WTC11 (cell line): ENCODE data around the gene FAM120AOS. TPM values are rescaled to one million over a fixed set of nuclear protein-coding genes. Genes with fewer than 3 reads are reported as not detected.

ENCODE experiments used
- ATAC-seq: fragments of 200-7000 bp; cut with Tn5 transposase; 2 replicates; pipeline ENCODE4 v1.10.0; 2021; ENCODE audit warnings: mild to moderate bottlenecking, moderate library complexity
- CTCF ChIA-PET: fragments of 300-600 bp; sonication (Branson Sonifier 250); formaldehyde crosslinking; loops from one replicate; lab custom pipeline; 2021; ENCODE audit warnings: antibody characterized with exemption; lab: Charles Lee
- POLR2A ChIA-PET: fragments of 350-600 bp; sonication (Branson Sonifier 250); formaldehyde crosslinking; loops from one replicate; lab custom pipeline; 2021; ENCODE audit warnings: antibody characterized with exemption; lab: Charles Lee
- DNase-seq: peaks from one replicate; pipeline ENCODE4 v3.0.0; 2021; ENCODE audit warnings: low spot score
- H3K27ac Mint-ChIP-seq: 2 replicates; pipeline ENCODE4 v1.8.0; 2021; ENCODE audit warnings: mixed read lengths
- H3K27me3 Mint-ChIP-seq: 2 replicates; pipeline ENCODE4 v1.8.0; 2021; ENCODE audit warnings: low read depth, mild to moderate bottlenecking, moderate library complexity, mixed read lengths
- H3K36me3 Mint-ChIP-seq: 2 replicates; pipeline ENCODE4 v1.8.0; 2021; ENCODE audit warnings: mixed read lengths
- H3K4me1 Mint-ChIP-seq: 2 replicates; pipeline ENCODE4 v1.8.0; 2022; ENCODE audit warnings: mixed read lengths
- H3K4me3 Mint-ChIP-seq: 2 replicates; pipeline ENCODE4 v1.8.0; 2021; ENCODE audit warnings: mild to moderate bottlenecking, moderate library complexity, mixed read lengths
- H3K9me3 Mint-ChIP-seq: 2 replicates; pipeline ENCODE4 v1.8.0; 2021; ENCODE audit warnings: mixed read lengths
- ELF4 ChIP-seq: sonication (generic); formaldehyde crosslinking; IDR thresholded peaks from 2 replicates; pipeline ENCODE4 v1.8.1; 2022; ENCODE audit warnings: low read depth, mild to moderate bottlenecking, moderate library complexity, missing genetic modification reagents
- KAT7 ChIP-seq: sonication (generic); formaldehyde crosslinking; IDR thresholded peaks from 2 replicates; pipeline ENCODE4 v1.8.1; 2023; ENCODE audit warnings: missing genetic modification reagents, mild to moderate bottlenecking, borderline replicate concordance
- MYBL2 ChIP-seq: sonication (generic); formaldehyde crosslinking; IDR thresholded peaks from 2 replicates; pipeline ENCODE4 v1.8.1; 2023; ENCODE audit warnings: mild to moderate bottlenecking, moderate library complexity, missing genetic modification reagents
- NR1H2 ChIP-seq: sonication (generic); formaldehyde crosslinking; IDR thresholded peaks from 2 replicates; pipeline ENCODE4 v1.9.0; 2021; ENCODE audit warnings: mild to moderate bottlenecking, moderate library complexity, missing genetic modification reagents
- OVOL2 ChIP-seq: fragments of 250-450 bp; sonication (Bioruptor Pico); IDR thresholded peaks from 2 replicates; pipeline ENCODE4 v1.9.0; 2021; ENCODE audit warnings: mild to moderate bottlenecking, borderline replicate concordance
- SMAD3 ChIP-seq: sonication (generic); formaldehyde crosslinking; IDR thresholded peaks from 2 replicates; pipeline ENCODE4 v1.8.0; 2022; ENCODE audit warnings: missing genetic modification reagents, mild to moderate bottlenecking, borderline replicate concordance
- STAT6 ChIP-seq: sonication (generic); formaldehyde crosslinking; conservative IDR thresholded peaks from 2 replicates; pipeline ENCODE4 v1.8.1; 2023; ENCODE audit warnings: mild to moderate bottlenecking, low read depth, missing genetic modification reagents, moderate library complexity
- TEAD4 ChIP-seq: sonication (generic); formaldehyde crosslinking; IDR thresholded peaks from 2 replicates; pipeline ENCODE4 v1.8.0; 2022; ENCODE audit warnings: mild to moderate bottlenecking, missing genetic modification reagents
- TP53 ChIP-seq: sonication (generic); formaldehyde crosslinking; IDR thresholded peaks from 2 replicates; pipeline ENCODE4 v1.8.1; 2023; ENCODE audit warnings: mild to moderate bottlenecking, missing genetic modification reagents
- ZNF219 ChIP-seq: sonication (generic); formaldehyde crosslinking; IDR thresholded peaks from 2 replicates; pipeline ENCODE4 v1.8.0; 2023; ENCODE audit warnings: missing genetic modification reagents, mild to moderate bottlenecking, borderline replicate concordance
- ZNF423 ChIP-seq: fragments of 250-450 bp; sonication (Bioruptor Pico); IDR thresholded peaks from 2 replicates; pipeline ENCODE4 v2.1.2; 2022; ENCODE audit warnings: mild to moderate bottlenecking, moderate library complexity
- total RNA-seq: library from RNA; stranded (reverse); gene quantifications from 3 replicates; pipeline ENCODE4 v1.2.3, GENCODE V29; 2021
- TF ChIP-seq, protein P1 (sequence below): sonication (generic); formaldehyde crosslinking; IDR thresholded peaks from 2 replicates; pipeline ENCODE4 v1.8.1; 2022; ENCODE audit warnings: low read depth, missing genetic modification reagents, borderline replicate concordance
- TF ChIP-seq, protein P2 (sequence below): sonication (generic); formaldehyde crosslinking; IDR thresholded peaks from 2 replicates; pipeline ENCODE4 v1.8.1; 2023; ENCODE audit warnings: mild to moderate bottlenecking, missing genetic modification reagents
- TF ChIP-seq, protein P3 (sequence below): sonication (generic); formaldehyde crosslinking; IDR thresholded peaks from 2 replicates; pipeline ENCODE4 v1.8.1; 2022; ENCODE audit warnings: missing genetic modification reagents, borderline replicate concordance
- TF ChIP-seq, protein P4 (sequence below): sonication (generic); formaldehyde crosslinking; IDR thresholded peaks from 2 replicates; pipeline ENCODE4 v1.8.0; 2022; ENCODE audit warnings: missing genetic modification reagents
- TF ChIP-seq, protein P5 (sequence below): fragments of 250-450 bp; sonication (Bioruptor Pico); IDR thresholded peaks from 2 replicates; pipeline ENCODE4 v1.9.0; 2021; ENCODE audit warnings: mild to moderate bottlenecking
- TF ChIP-seq, protein P6 (sequence below): sonication (generic); formaldehyde crosslinking; IDR thresholded peaks from 2 replicates; pipeline ENCODE4 v1.8.0; 2023; ENCODE audit warnings: missing genetic modification reagents
- TF ChIP-seq, protein P7 (sequence below): sonication (generic); formaldehyde crosslinking; IDR thresholded peaks from 2 replicates; pipeline ENCODE4 v1.8.1; 2022; ENCODE audit warnings: mild to moderate bottlenecking, moderate library complexity, missing genetic modification reagents

Gene FAM120AOS
- total RNA-seq, 1 experiment from 2014 or later, result 44.4 TPM

- ATAC-seq, result no peak
Measured at GRCh38 chr9:93398471-93398870, 54.9 kb downstream of the FAM120AOS start.

More at GRCh38 chr9:93398471-93398870, 54.9 kb downstream of the FAM120AOS start:
- Mint-ChIP-seq H3K27me3 (peaks cover 20% of the 10 kb centered on the region), H3K4me3 (no peak overlapping the region), H3K9me3 (no peaks in the 10 kb centered on the region), H3K36me3 (no peaks in the 10 kb centered on the region), H3K4me1 (no peaks in the 10 kb centered on the region), H3K27ac (no peak overlapping the region)
- ChIA-PET CTCF (no interaction called here), POLR2A (no interaction called here)
- TF ChIP-seq, protein P1, sequence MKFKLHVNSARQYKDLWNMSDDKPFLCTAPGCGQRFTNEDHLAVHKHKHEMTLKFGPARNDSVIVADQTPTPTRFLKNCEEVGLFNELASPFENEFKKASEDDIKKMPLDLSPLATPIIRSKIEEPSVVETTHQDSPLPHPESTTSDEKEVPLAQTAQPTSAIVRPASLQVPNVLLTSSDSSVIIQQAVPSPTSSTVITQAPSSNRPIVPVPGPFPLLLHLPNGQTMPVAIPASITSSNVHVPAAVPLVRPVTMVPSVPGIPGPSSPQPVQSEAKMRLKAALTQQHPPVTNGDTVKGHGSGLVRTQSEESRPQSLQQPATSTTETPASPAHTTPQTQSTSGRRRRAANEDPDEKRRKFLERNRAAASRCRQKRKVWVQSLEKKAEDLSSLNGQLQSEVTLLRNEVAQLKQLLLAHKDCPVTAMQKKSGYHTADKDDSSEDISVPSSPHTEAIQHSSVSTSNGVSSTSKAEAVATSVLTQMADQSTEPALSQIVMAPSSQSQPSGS, result no peak
- TF ChIP-seq MYBL2 (CRISPR knock-in tag) (no peak), TEAD4 (no peak), SMAD3 (no peak), NR1H2 (CRISPR knock-in tag) (no peak), ZNF423 (CRISPR knock-in tag) (no peak), OVOL2 (CRISPR knock-in tag) (no peak), ELF4 (CRISPR knock-in tag) (no peak), KAT7 (CRISPR knock-in tag) (no peak), TP53 (CRISPR knock-in tag) (no peak), ZNF219 (CRISPR knock-in tag) (no peak), STAT6 (CRISPR knock-in tag) (no peak)
- TF ChIP-seq, protein P2, sequence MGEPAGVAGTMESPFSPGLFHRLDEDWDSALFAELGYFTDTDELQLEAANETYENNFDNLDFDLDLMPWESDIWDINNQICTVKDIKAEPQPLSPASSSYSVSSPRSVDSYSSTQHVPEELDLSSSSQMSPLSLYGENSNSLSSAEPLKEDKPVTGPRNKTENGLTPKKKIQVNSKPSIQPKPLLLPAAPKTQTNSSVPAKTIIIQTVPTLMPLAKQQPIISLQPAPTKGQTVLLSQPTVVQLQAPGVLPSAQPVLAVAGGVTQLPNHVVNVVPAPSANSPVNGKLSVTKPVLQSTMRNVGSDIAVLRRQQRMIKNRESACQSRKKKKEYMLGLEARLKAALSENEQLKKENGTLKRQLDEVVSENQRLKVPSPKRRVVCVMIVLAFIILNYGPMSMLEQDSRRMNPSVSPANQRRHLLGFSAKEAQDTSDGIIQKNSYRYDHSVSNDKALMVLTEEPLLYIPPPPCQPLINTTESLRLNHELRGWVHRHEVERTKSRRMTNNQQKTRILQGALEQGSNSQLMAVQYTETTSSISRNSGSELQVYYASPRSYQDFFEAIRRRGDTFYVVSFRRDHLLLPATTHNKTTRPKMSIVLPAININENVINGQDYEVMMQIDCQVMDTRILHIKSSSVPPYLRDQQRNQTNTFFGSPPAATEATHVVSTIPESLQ (CRISPR knock-in tag), result no peak
- TF ChIP-seq, protein P3, sequence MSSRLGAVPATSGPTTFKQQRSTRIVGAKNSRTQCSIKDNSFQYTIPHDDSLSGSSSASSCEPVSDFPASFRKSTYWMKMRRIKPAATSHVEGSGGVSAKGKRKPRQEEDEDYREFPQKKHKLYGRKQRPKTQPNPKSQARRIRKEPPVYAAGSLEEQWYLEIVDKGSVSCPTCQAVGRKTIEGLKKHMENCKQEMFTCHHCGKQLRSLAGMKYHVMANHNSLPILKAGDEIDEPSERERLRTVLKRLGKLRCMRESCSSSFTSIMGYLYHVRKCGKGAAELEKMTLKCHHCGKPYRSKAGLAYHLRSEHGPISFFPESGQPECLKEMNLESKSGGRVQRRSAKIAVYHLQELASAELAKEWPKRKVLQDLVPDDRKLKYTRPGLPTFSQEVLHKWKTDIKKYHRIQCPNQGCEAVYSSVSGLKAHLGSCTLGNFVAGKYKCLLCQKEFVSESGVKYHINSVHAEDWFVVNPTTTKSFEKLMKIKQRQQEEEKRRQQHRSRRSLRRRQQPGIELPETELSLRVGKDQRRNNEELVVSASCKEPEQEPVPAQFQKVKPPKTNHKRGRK, result no peak
- TF ChIP-seq, protein P4, sequence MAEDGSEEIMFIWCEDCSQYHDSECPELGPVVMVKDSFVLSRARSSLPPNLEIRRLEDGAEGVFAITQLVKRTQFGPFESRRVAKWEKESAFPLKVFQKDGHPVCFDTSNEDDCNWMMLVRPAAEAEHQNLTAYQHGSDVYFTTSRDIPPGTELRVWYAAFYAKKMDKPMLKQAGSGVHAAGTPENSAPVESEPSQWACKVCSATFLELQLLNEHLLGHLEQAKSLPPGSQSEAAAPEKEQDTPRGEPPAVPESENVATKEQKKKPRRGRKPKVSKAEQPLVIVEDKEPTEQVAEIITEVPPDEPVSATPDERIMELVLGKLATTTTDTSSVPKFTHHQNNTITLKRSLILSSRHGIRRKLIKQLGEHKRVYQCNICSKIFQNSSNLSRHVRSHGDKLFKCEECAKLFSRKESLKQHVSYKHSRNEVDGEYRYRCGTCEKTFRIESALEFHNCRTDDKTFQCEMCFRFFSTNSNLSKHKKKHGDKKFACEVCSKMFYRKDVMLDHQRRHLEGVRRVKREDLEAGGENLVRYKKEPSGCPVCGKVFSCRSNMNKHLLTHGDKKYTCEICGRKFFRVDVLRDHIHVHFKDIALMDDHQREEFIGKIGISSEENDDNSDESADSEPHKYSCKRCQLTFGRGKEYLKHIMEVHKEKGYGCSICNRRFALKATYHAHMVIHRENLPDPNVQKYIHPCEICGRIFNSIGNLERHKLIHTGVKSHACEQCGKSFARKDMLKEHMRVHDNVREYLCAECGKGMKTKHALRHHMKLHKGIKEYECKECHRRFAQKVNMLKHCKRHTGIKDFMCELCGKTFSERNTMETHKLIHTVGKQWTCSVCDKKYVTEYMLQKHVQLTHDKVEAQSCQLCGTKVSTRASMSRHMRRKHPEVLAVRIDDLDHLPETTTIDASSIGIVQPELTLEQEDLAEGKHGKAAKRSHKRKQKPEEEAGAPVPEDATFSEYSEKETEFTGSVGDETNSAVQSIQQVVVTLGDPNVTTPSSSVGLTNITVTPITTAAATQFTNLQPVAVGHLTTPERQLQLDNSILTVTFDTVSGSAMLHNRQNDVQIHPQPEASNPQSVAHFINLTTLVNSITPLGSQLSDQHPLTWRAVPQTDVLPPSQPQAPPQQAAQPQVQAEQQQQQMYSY (CRISPR knock-in tag), result no peak
- TF ChIP-seq, protein P5, sequence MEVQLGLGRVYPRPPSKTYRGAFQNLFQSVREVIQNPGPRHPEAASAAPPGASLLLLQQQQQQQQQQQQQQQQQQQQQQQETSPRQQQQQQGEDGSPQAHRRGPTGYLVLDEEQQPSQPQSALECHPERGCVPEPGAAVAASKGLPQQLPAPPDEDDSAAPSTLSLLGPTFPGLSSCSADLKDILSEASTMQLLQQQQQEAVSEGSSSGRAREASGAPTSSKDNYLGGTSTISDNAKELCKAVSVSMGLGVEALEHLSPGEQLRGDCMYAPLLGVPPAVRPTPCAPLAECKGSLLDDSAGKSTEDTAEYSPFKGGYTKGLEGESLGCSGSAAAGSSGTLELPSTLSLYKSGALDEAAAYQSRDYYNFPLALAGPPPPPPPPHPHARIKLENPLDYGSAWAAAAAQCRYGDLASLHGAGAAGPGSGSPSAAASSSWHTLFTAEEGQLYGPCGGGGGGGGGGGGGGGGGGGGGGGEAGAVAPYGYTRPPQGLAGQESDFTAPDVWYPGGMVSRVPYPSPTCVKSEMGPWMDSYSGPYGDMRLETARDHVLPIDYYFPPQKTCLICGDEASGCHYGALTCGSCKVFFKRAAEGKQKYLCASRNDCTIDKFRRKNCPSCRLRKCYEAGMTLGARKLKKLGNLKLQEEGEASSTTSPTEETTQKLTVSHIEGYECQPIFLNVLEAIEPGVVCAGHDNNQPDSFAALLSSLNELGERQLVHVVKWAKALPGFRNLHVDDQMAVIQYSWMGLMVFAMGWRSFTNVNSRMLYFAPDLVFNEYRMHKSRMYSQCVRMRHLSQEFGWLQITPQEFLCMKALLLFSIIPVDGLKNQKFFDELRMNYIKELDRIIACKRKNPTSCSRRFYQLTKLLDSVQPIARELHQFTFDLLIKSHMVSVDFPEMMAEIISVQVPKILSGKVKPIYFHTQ (CRISPR knock-in tag), result no peak
- TF ChIP-seq, protein P6, sequence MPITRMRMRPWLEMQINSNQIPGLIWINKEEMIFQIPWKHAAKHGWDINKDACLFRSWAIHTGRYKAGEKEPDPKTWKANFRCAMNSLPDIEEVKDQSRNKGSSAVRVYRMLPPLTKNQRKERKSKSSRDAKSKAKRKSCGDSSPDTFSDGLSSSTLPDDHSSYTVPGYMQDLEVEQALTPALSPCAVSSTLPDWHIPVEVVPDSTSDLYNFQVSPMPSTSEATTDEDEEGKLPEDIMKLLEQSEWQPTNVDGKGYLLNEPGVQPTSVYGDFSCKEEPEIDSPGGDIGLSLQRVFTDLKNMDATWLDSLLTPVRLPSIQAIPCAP (CRISPR knock-in tag), result no peak
- TF ChIP-seq, protein P7, sequence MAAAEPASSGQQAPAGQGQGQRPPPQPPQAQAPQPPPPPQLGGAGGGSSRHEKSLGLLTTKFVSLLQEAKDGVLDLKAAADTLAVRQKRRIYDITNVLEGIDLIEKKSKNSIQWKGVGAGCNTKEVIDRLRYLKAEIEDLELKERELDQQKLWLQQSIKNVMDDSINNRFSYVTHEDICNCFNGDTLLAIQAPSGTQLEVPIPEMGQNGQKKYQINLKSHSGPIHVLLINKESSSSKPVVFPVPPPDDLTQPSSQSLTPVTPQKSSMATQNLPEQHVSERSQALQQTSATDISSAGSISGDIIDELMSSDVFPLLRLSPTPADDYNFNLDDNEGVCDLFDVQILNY (CRISPR knock-in tag), result no peak
- no peak for DNase-seq
